IMR-90 (cell line): Measurements from ENCODE around the gene ZNF385B.

Source experiments
- BHLHE40 ChIP-seq: fragments of 150-350 bp; IDR thresholded peaks from 2 replicates; pipeline ENCODE4 v1.6.1; 2016; ENCODE audit warnings: mild to moderate bottlenecking, low read depth, low read length
- CHD1 ChIP-seq: IDR thresholded peaks from 2 replicates; pipeline ENCODE4 v1.6.1; 2012; ENCODE audit warnings: low read depth, low read length, improper control_type of control experiment
- CTCF ChIP-seq: conservative IDR thresholded peaks from 2 replicates; pipeline ENCODE4 v1.5.1; 2012; ENCODE audit warnings: mild to moderate bottlenecking, low read depth, low read length, improper control_type of control experiment
- MAZ ChIP-seq: IDR thresholded peaks from 2 replicates; pipeline ENCODE4 v1.6.1; 2012; ENCODE audit warnings: low read depth, mild to moderate bottlenecking, low read length, improper control_type of control experiment, moderate library complexity, borderline replicate concordance
- POLR2A ChIP-seq: IDR thresholded peaks from 2 replicates; pipeline ENCODE4 v1.6.1; 2012; ENCODE audit warnings: mild to moderate bottlenecking, low read depth, low read length
- RAD21 ChIP-seq: IDR thresholded peaks from 2 replicates; pipeline ENCODE4 v1.6.1; 2012; ENCODE audit warnings: low read length, improper control_type of control experiment
- RCOR1 ChIP-seq: IDR thresholded peaks from 2 replicates; pipeline ENCODE4 v1.6.1; 2012; ENCODE audit warnings: mild to moderate bottlenecking, low read length, improper control_type of control experiment; ENCODE audit not compliant: insufficient replicate concordance
- RFX5 ChIP-seq: IDR thresholded peaks from 2 replicates; pipeline ENCODE4 v1.8.0; 2012; ENCODE audit warnings: low read depth, mild to moderate bottlenecking, low read length, moderate library complexity
- SMC3 ChIP-seq: fragments of 150-350 bp; IDR thresholded peaks from 2 replicates; pipeline ENCODE4 v1.6.1; 2016; ENCODE audit warnings: low read depth, mild to moderate bottlenecking, antibody characterized with exemption, low read length, moderate library complexity

- TF ChIP-seq BHLHE40, result no peak
- no peak for TF ChIP-seq POLR2A
- no peak for TF ChIP-seq CTCF
- no peak for TF ChIP-seq SMC3
- no peak for TF ChIP-seq RAD21
- TF ChIP-seq RFX5, result no peak
- TF ChIP-seq MAZ, result no peak
- TF ChIP-seq CHD1, result no peak
- TF ChIP-seq RCOR1, result no peak
These were observed 95.7 kb downstream of the ZNF385B start for GRCh38 chr2:179765666-179766065.
